IMR-90 (cell line): Measurements from ENCODE around the gene SEPTIN8. TPM values are rescaled to one million over a fixed set of nuclear protein-coding genes. Genes with fewer than 3 reads are reported as not detected.

ENCODE experiments used
- ATAC-seq: fragments of 200-7000 bp; cut with Tn5 transposase; 2 replicates; pipeline ENCODE4 v1.9.1; 2020; ENCODE audit warnings: low read depth, mild to moderate bottlenecking, moderate library complexity
- BruUV-seq: library from RNA; stranded (reverse); fragments of 400-500 nt; replicated peaks from 2 replicates; lab custom pipeline; 2021; lab: Mats Ljungman, UMichigan
- CTCF ChIA-PET: fragments of 300-600 bp; formaldehyde crosslinking; extraction: SDS; loops from one replicate; lab custom pipeline; 2021; ENCODE audit warnings: antibody characterized with exemption; lab: Yijun Ruan, JAX
- POLR2A ChIA-PET: fragments of 300-600 bp; sonication (Branson Sonifier 250); formaldehyde crosslinking; loops from one replicate; lab custom pipeline; 2022; ENCODE audit warnings: antibody characterized with exemption; ENCODE audit not compliant: unreplicated experiment; lab: Charles Lee
- DNase-seq: peaks from one replicate; pipeline ENCODE4 v3.0.0; 2013
- H2AFZ ChIP-seq: replicated peaks from 2 replicates; pipeline ENCODE3; 2013; ENCODE audit warnings: low read length, mild to moderate bottlenecking; ENCODE audit not compliant: poor library complexity
- H2AK5ac ChIP-seq: 2 replicates; pipeline ENCODE4 v1.6.1; 2013; ENCODE audit warnings: low read depth, low read length, inconsistent platforms
- H2AK9ac ChIP-seq: replicated peaks from 2 replicates; pipeline ENCODE3; 2013; ENCODE audit warnings: mild to moderate bottlenecking, low read depth, low read length, moderate library complexity; ENCODE audit not compliant: poor library complexity
- H2BK120ac ChIP-seq: 2 replicates; pipeline ENCODE4 v1.6.1; 2013; ENCODE audit warnings: low read depth, low read length, inconsistent platforms
- H2BK15ac ChIP-seq: 3 replicates; pipeline ENCODE4 v1.6.1; 2013; ENCODE audit warnings: low read depth, low read length, inconsistent platforms
- H2BK20ac ChIP-seq: 2 replicates; pipeline ENCODE4 v1.6.1; 2013; ENCODE audit warnings: low read depth, mild to moderate bottlenecking, inconsistent platforms, low read length, moderate library complexity
- H2BK5ac ChIP-seq: 2 replicates; pipeline ENCODE4 v1.6.1; 2013; ENCODE audit warnings: mild to moderate bottlenecking, low read depth, low read length, inconsistent platforms; ENCODE audit not compliant: poor library complexity, severe bottlenecking
- H3K14ac ChIP-seq: replicated peaks from 2 replicates; pipeline ENCODE4 v1.6.1; 2013; ENCODE audit warnings: low read depth, low read length, inconsistent platforms
- H3K18ac ChIP-seq: 2 replicates; pipeline ENCODE4 v1.6.1; 2013; ENCODE audit warnings: low read depth, low read length, control low read depth
- H3K23ac ChIP-seq: 2 replicates; pipeline ENCODE4 v1.6.1; 2013; ENCODE audit warnings: low read depth, low read length, inconsistent platforms
- H3K27ac ChIP-seq: 2 replicates; pipeline ENCODE4 v1.5.1; 2013; ENCODE audit warnings: mild to moderate bottlenecking, control low read depth, low read length; ENCODE audit not compliant: insufficient read depth
- H3K27me3 ChIP-seq: 2 replicates; pipeline ENCODE4 v1.6.1; 2013; ENCODE audit warnings: low read length; ENCODE audit not compliant: control insufficient read depth, insufficient read depth
- H3K36me3 ChIP-seq: 2 replicates; pipeline ENCODE4 v1.6.1; 2013; ENCODE audit warnings: low read length, mixed read lengths; ENCODE audit not compliant: control insufficient read depth, insufficient read depth
- H3K4ac ChIP-seq: 2 replicates; pipeline ENCODE4 v1.6.1; 2013; ENCODE audit warnings: low read depth, low read length, inconsistent platforms
- H3K4me1 ChIP-seq: 2 replicates; pipeline ENCODE4 v1.6.1; 2013; ENCODE audit warnings: low read length, mixed read lengths; ENCODE audit not compliant: control insufficient read depth, insufficient read depth
- H3K4me2 ChIP-seq: 2 replicates; pipeline ENCODE4 v1.6.1; 2013; ENCODE audit warnings: low read depth, mild to moderate bottlenecking, control low read depth, low read length, moderate library complexity
- H3K4me3 ChIP-seq: 2 replicates; pipeline ENCODE4 v1.5.1; 2013; ENCODE audit warnings: low read depth, mild to moderate bottlenecking, control low read depth, low read length, moderate library complexity; ENCODE audit not compliant: insufficient read depth
- H3K56ac ChIP-seq: 2 replicates; pipeline ENCODE4 v1.6.1; 2013; ENCODE audit warnings: low read length, inconsistent platforms; ENCODE audit not compliant: insufficient read depth; ENCODE audit errors: extremely low read depth
- H3K79me1 ChIP-seq, 2 experiments: 2 replicates each; pipeline ENCODE4 v1.6.1; 2013; ENCODE audit warnings: low read length in 2 of 2, inconsistent platforms in 1 of 2, low read depth in 1 of 2
- H3K9ac ChIP-seq: 2 replicates; pipeline ENCODE4 v1.6.1; 2013; ENCODE audit warnings: low read depth, low read length, control low read depth
- H3K9me1 ChIP-seq: 2 replicates; pipeline ENCODE4 v1.6.1; 2013; ENCODE audit warnings: low read length, inconsistent platforms; ENCODE audit not compliant: insufficient read depth
- H3K9me3 ChIP-seq: 2 replicates; pipeline ENCODE4 v1.6.1; 2013; ENCODE audit warnings: low read length; ENCODE audit not compliant: control insufficient read depth, insufficient read depth
- H4K20me1 ChIP-seq: 2 replicates; pipeline ENCODE4 v1.6.1; 2013; ENCODE audit warnings: low read length, inconsistent platforms; ENCODE audit not compliant: insufficient read depth
- H4K5ac ChIP-seq: 2 replicates; pipeline ENCODE4 v1.6.1; 2013; ENCODE audit warnings: mild to moderate bottlenecking, low read depth, low read length, control low read depth
- H4K8ac ChIP-seq, 2 experiments: 2 replicates each; pipeline ENCODE4 v1.6.1; 2013; ENCODE audit warnings: low read depth in 2 of 2, low read length in 2 of 2, control low read depth in 1 of 2, inconsistent platforms in 1 of 2
- H4K91ac ChIP-seq: 2 replicates; pipeline ENCODE4 v1.6.1; 2013; ENCODE audit warnings: low read depth, low read length, inconsistent platforms; ENCODE audit not compliant: insufficient read depth
- BHLHE40 ChIP-seq: fragments of 150-350 bp; IDR thresholded peaks from 2 replicates; pipeline ENCODE4 v1.6.1; 2016; ENCODE audit warnings: mild to moderate bottlenecking, low read depth, low read length
- CEBPB ChIP-seq: IDR thresholded peaks from 2 replicates; pipeline ENCODE4 v1.6.1; 2012; ENCODE audit warnings: low read depth, low read length, improper control_type of control experiment
- CTCF ChIP-seq: conservative IDR thresholded peaks from 2 replicates; pipeline ENCODE4 v1.5.1; 2012; ENCODE audit warnings: mild to moderate bottlenecking, low read depth, low read length, improper control_type of control experiment
- ELK1 ChIP-seq: fragments of 150-350 bp; IDR thresholded peaks from 2 replicates; pipeline ENCODE4 v1.6.1; 2016; ENCODE audit warnings: low read depth, mild to moderate bottlenecking, low read length, moderate library complexity, borderline replicate concordance
- MAFK ChIP-seq: IDR thresholded peaks from 2 replicates; pipeline ENCODE4 v1.6.1; 2012; ENCODE audit warnings: low read depth, low read length, improper control_type of control experiment
- RAD21 ChIP-seq: IDR thresholded peaks from 2 replicates; pipeline ENCODE4 v1.6.1; 2012; ENCODE audit warnings: low read length, improper control_type of control experiment
- RCOR1 ChIP-seq: IDR thresholded peaks from 2 replicates; pipeline ENCODE4 v1.6.1; 2012; ENCODE audit warnings: mild to moderate bottlenecking, low read length, improper control_type of control experiment; ENCODE audit not compliant: insufficient replicate concordance
- RFX5 ChIP-seq: IDR thresholded peaks from 2 replicates; pipeline ENCODE4 v1.8.0; 2012; ENCODE audit warnings: low read depth, mild to moderate bottlenecking, low read length, moderate library complexity
- SMC3 ChIP-seq: fragments of 150-350 bp; IDR thresholded peaks from 2 replicates; pipeline ENCODE4 v1.6.1; 2016; ENCODE audit warnings: low read depth, mild to moderate bottlenecking, antibody characterized with exemption, low read length, moderate library complexity
- WGBS, 2 experiments: methylation state at CpG; one replicate each; pipeline versions ENCODE4 v1.1.5 to v1.1.7; 2013; ENCODE audit warnings: missing lambda C conversion rate in 2 of 2; ENCODE audit not compliant: insufficient read length in 1 of 2; ENCODE audit errors: extremely low coverage in 2 of 2; 5-methylcytosine and 5-hydroxymethylcytosine counted together
- dilution Hi-C: fragments of 300-500 bp; cut with HindIII; formaldehyde crosslinking; loops from one replicate; pipeline ENCODE4 v1.14.3; 2018; ENCODE audit warnings: low sequenced_read_pairs; ENCODE audit not compliant: unreplicated experiment
- in situ Hi-C: fragments of 300-500 bp; cut with MboI; formaldehyde crosslinking; loops from 3 replicates; pipeline ENCODE4 v1.14.3; 2019; ENCODE audit warnings: low sequenced_read_pairs, inconsistent platforms, mixed read lengths
- intact Hi-C: fragments of 100-400 bp; cut with micrococcal nuclease; formaldehyde crosslinking; loops from 2 replicates; pipeline ENCODE4 v1.10.0; 2022
- polyA plus RNA-seq, 3 experiments: library from polyadenylated mRNA; depleted of rRNA; stranded (reverse); fragments of >200 nt; gene quantifications; 2 replicates each; pipeline ENCODE4 v1.2.3, GENCODE V29; 2012; ENCODE audit warnings: low replicate concordance in 1 of 3
- total RNA-seq: library from RNA; depleted of rRNA; stranded (reverse); fragments of >200 nt; gene quantifications from 2 replicates; pipeline ENCODE4 v1.2.3, GENCODE V29; 2012

The SEPTIN8 gene
- total and polyA plus RNA-seq, 2 of the 4 experiments (the other 2 are of a cell fraction) = 56.2 to 67.2 TPM

- Histone ChIP-seq H3K4me2 (no peak overlapping the region), H3K79me1 (no peaks in the 10 kb centered on the region), H4K5ac (no peak overlapping the region), H4K20me1 (no peaks in the 10 kb centered on the region), H3K14ac (no peak overlapping the region), H2AK9ac (no peak overlapping the region), H2BK120ac (no peak overlapping the region), H3K23ac (no peak overlapping the region), H3K56ac (no peak overlapping the region), H3K36me3 (peaks cover 1% of the 10 kb centered on the region; the same call in 1 of the 2 replicates), H2BK20ac (no peak overlapping the region), H3K27ac (no peak overlapping the region), H2BK5ac (no peak overlapping the region), H2BK15ac (no peak overlapping the region), H4K91ac (no peak overlapping the region), H3K9me3 (no peaks in the 10 kb centered on the region), H3K9ac (no peak overlapping the region), H2AK5ac (no peak overlapping the region), H3K4me1 (no peaks in the 10 kb centered on the region), H4K8ac (no peak overlapping the region), H3K4me3 (no peak overlapping the region), H3K27me3 (no peaks in the 10 kb centered on the region), H3K4ac (no peak overlapping the region), H3K9me1 (no peaks in the 10 kb centered on the region), H2AFZ (no peak overlapping the region), H3K18ac (no peak overlapping the region)
- ATAC-seq = peak; percentile 60; the same call in 1 of the 2 replicates
- TF ChIP-seq BHLHE40 (no peak), MAFK (peak; percentile 57; the same call in 1 of the 2 replicates), SMC3 (peak; percentile 61), RAD21 (peak; percentile 43), RFX5 (no peak), CTCF (peak; percentile 48), RCOR1 (no peak), CEBPB (peak; percentile 50), ELK1 (no peak)
- BruUV-seq = no TSS peak
- WGBS, 2 experiments = 27% methylated on average over 2 of the region's 11 CpGs; no CpG with 5 or more reads in 1 of the 2 experiments
- DNase-seq = peak; percentile 15
- intact Hi-C loops = loop anchor here (2.0 to 5.0 kb wide), 2 partner anchors 77 to 328 kb away; no protein-coding TSS in a partner anchor
- CTCF ChIA-PET = interaction anchor here (0.5 to 1.1 kb wide), 3 partner anchors 11 to 194 kb away, joined by 3 read pairs; no protein-coding TSS in a partner anchor
- dilution Hi-C loops = no loop called here
- POLR2A ChIA-PET = no interaction called here
- in situ Hi-C loops = loop anchor here (10.0 kb wide), 2 partner anchors 190 to 330 kb away; no protein-coding TSS in a partner anchor
Observed at GRCh38 chr5:132714456-132715307, 62.4 kb downstream of the SEPTIN8 start.
